Uterus (tissue), 2 donors: Measurements from ENCODE around the gene RAD51B.

Source experiments
- POLR2A ChIP-seq, 2 donors: fragments of 450-650 bp; IDR thresholded peaks; one replicate each; pipeline ENCODE4 v1.6.1; 2016; ENCODE audit warnings: antibody characterized with exemption in 2 of 2, mild to moderate bottlenecking in 1 of 2, moderate library complexity in 1 of 2
- TF ChIP-seq, protein P1 (sequence below), 4 experiments: fragments of 200-600 bp in 2 of 4; fragments of 450-650 bp in 2 of 4; sonication (generic) in 2 of 4; IDR thresholded peaks; one replicate each; pipeline ENCODE4 v1.5.1; 2016 to 2019; ENCODE audit warnings: antibody characterized with exemption in 4 of 4, mild to moderate bottlenecking in 2 of 4, moderate library complexity in 1 of 4

- TF ChIP-seq, protein P1, sequence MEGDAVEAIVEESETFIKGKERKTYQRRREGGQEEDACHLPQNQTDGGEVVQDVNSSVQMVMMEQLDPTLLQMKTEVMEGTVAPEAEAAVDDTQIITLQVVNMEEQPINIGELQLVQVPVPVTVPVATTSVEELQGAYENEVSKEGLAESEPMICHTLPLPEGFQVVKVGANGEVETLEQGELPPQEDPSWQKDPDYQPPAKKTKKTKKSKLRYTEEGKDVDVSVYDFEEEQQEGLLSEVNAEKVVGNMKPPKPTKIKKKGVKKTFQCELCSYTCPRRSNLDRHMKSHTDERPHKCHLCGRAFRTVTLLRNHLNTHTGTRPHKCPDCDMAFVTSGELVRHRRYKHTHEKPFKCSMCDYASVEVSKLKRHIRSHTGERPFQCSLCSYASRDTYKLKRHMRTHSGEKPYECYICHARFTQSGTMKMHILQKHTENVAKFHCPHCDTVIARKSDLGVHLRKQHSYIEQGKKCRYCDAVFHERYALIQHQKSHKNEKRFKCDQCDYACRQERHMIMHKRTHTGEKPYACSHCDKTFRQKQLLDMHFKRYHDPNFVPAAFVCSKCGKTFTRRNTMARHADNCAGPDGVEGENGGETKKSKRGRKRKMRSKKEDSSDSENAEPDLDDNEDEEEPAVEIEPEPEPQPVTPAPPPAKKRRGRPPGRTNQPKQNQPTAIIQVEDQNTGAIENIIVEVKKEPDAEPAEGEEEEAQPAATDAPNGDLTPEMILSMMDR (IDR thresholded peaks at IDR 0.05) = no peak
- no peak for TF ChIP-seq POLR2A (IDR thresholded peaks at IDR 0.05)
These were observed 459.8 kb downstream of the RAD51B start for GRCh38 chr14:68279437-68279720.
